ENCODE results near the gene ASCL2. TPM values are rescaled to one million over a fixed set of nuclear protein-coding genes. Genes with fewer than 3 reads are reported as not detected.

Gene ASCL2
- total and polyA plus RNA-seq, 2 of the 4 experiments (the other 2 are of a cell fraction) = not detected

DNA sequence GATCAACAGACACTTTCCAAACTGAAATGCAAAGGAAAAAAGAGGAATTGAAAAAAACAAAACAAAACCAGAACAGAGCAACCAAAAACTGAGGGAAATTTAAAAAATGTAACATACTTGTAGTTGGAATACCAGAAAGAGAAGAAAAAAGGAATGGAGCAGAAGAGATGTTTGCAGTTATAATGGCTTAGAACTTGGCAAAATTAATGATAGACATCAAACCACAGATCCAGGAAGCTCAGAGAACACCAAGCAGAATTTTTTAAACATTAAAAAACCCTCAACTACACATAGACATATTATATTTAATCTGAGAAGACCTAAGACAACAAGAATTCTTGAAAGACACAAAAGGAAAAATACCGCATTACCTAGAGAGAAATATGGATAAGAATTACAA is 46.1 kb downstream of the ASCL2 start:
- H2BK15ac ChIP-seq (ENCODE audit: low read depth, low read length) = no peak overlapping the region
- no peaks in the 10 kb centered on the region for H4K20me1 ChIP-seq (ENCODE audit: insufficient read depth, low read length)
- no peak overlapping the region for H3K18ac ChIP-seq (ENCODE audit: low read depth, low read length)
- no peak overlapping the region for H2BK20ac ChIP-seq (ENCODE audit: low read depth, low read length)
- H4K8ac ChIP-seq (ENCODE audit: low read depth in 2 of 2, low read length in 2 of 2) = no peak overlapping the region
- H2BK5ac ChIP-seq (ENCODE audit: low read depth, low read length, poor library complexity, severe bottlenecking) = no peak overlapping the region
- H3K4me2 ChIP-seq (ENCODE audit: low read depth, low read length) = no peak overlapping the region
- no peak overlapping the region for H2AK9ac ChIP-seq (replicated peaks; ENCODE audit: low read depth, low read length, poor library complexity)
- POLR2A ChIA-PET (ENCODE audit: unreplicated experiment) = no interaction called here
- H4K5ac ChIP-seq (ENCODE audit: low read depth, low read length) = no peak overlapping the region
- TF ChIP-seq RCOR1 (IDR thresholded peaks at IDR 0.05; ENCODE audit: insufficient replicate concordance, low read length) (no peak), RAD21 (IDR thresholded peaks at IDR 0.05; ENCODE audit: low read length) (no peak), POLR2A (IDR thresholded peaks at IDR 0.05; ENCODE audit: low read depth, low read length) (no peak), MAFK (IDR thresholded peaks at IDR 0.05; ENCODE audit: low read depth, low read length) (no peak), CEBPB (IDR thresholded peaks at IDR 0.05; ENCODE audit: low read depth, low read length) (no peak)
- TF ChIP-seq, protein P1, sequence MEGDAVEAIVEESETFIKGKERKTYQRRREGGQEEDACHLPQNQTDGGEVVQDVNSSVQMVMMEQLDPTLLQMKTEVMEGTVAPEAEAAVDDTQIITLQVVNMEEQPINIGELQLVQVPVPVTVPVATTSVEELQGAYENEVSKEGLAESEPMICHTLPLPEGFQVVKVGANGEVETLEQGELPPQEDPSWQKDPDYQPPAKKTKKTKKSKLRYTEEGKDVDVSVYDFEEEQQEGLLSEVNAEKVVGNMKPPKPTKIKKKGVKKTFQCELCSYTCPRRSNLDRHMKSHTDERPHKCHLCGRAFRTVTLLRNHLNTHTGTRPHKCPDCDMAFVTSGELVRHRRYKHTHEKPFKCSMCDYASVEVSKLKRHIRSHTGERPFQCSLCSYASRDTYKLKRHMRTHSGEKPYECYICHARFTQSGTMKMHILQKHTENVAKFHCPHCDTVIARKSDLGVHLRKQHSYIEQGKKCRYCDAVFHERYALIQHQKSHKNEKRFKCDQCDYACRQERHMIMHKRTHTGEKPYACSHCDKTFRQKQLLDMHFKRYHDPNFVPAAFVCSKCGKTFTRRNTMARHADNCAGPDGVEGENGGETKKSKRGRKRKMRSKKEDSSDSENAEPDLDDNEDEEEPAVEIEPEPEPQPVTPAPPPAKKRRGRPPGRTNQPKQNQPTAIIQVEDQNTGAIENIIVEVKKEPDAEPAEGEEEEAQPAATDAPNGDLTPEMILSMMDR (conservative IDR thresholded peaks at IDR 0.05; ENCODE audit: low read depth, low read length) = no peak
- no peak overlapping the region for H3K9ac ChIP-seq (ENCODE audit: low read depth, low read length)
- H2AFZ ChIP-seq (replicated peaks; ENCODE audit: low read length, poor library complexity) = no peak overlapping the region
- dilution Hi-C loops (cut with HindIII; ENCODE audit: low sequenced_read_pairs, unreplicated experiment) (no loop called here), in situ Hi-C loops (cut with MboI; ENCODE audit: low sequenced_read_pairs) (no loop called here), intact Hi-C loops (cut with micrococcal nuclease) (no loop called here)
- no peak overlapping the region for H3K4ac ChIP-seq (ENCODE audit: low read depth, low read length)
- no peaks in the 10 kb centered on the region for H3K4me1 ChIP-seq (ENCODE audit: control insufficient read depth, insufficient read depth, low read length)
- H3K27me3 ChIP-seq (ENCODE audit: control insufficient read depth, insufficient read depth, low read length) = peaks cover 23% of the 10 kb centered on the region
- H3K56ac ChIP-seq (ENCODE audit: extremely low read depth, insufficient read depth, low read length) = no peak overlapping the region
- BruUV-seq (replicated peaks) = no TSS peak
- no CpG with 5 or more reads among the region's 1 CpG for WGBS, 2 experiments (ENCODE audit: extremely low coverage in 2 of 2, insufficient read length in 1 of 2)
- H2BK120ac ChIP-seq (ENCODE audit: low read depth, low read length) = no peak overlapping the region
- no peaks in the 10 kb centered on the region for H3K79me1 ChIP-seq (ENCODE audit: low read depth in 1 of 2, low read length in 2 of 2)
- no peaks in the 10 kb centered on the region for H3K9me1 ChIP-seq (ENCODE audit: insufficient read depth, low read length)
- ATAC-seq (ENCODE audit: low read depth) (no peak), DNase-seq (no peak)
- H3K23ac ChIP-seq (ENCODE audit: low read depth, low read length) = no peak overlapping the region
- no peak overlapping the region for H3K4me3 ChIP-seq (ENCODE audit: insufficient read depth, low read depth, low read length)
- peaks cover under 1% of the 10 kb centered on the region; the same call in 1 of the 2 replicates for H3K9me3 ChIP-seq (ENCODE audit: control insufficient read depth, insufficient read depth, low read length)
- no peaks in the 10 kb centered on the region for H3K36me3 ChIP-seq (ENCODE audit: control insufficient read depth, insufficient read depth, low read length)
- no peak overlapping the region for H3K14ac ChIP-seq (replicated peaks; ENCODE audit: low read depth, low read length)
- no peak overlapping the region for H2AK5ac ChIP-seq (ENCODE audit: low read depth, low read length)
- H4K91ac ChIP-seq (ENCODE audit: insufficient read depth, low read depth, low read length) = no peak overlapping the region
- H3K27ac ChIP-seq (ENCODE audit: insufficient read depth, low read length) = no peak overlapping the region
- CTCF ChIA-PET = no interaction called here

Measured in IMR-90 (cell line).